Transverse colon (tissue), 4 donors: Measurements from ENCODE around the gene NR2C2AP. TPM values are rescaled to one million over a fixed set of nuclear protein-coding genes. Genes with fewer than 3 reads are reported as not detected.

ENCODE experiments used
- DNase-seq: peaks from one replicate; pipeline ENCODE4 v3.0.0-alpha.2; 2019
- H3K27ac ChIP-seq, 4 donors: fragments of 200-600 bp; sonication (generic); 2 replicates each; pipeline ENCODE4 v1.5.1; 2016 to 2018; ENCODE audit warnings: inconsistent platforms in 4 of 4
- H3K27me3 ChIP-seq: fragments of 200-600 bp; sonication (generic); 2 replicates; pipeline ENCODE4 v1.5.1; 2017; ENCODE audit warnings: inconsistent platforms
- H3K36me3 ChIP-seq, 4 donors: fragments of 200-600 bp; sonication (generic); 2 replicates each; pipeline ENCODE4 v1.5.1; 2017 to 2019; ENCODE audit warnings: inconsistent platforms in 4 of 4
- H3K4me1 ChIP-seq, 4 donors: fragments of 200-600 bp; sonication (generic); 2 replicates each; pipeline ENCODE4 v1.5.1; 2017 to 2020; ENCODE audit warnings: inconsistent platforms in 4 of 4
- H3K4me3 ChIP-seq, 4 donors: fragments of 200-600 bp; sonication (generic); 1 replicate in 1 of 4; 2 replicates in 3 of 4; pipeline versions ENCODE4 v1.5.1 to v1.6.1; 2017 to 2019; ENCODE audit warnings: inconsistent platforms in 4 of 4
- H3K9me3 ChIP-seq, 2 donors: fragments of 200-600 bp; sonication (generic); 2 replicates each; pipeline ENCODE4 v1.5.1; 2017 to 2019; ENCODE audit warnings: inconsistent platforms in 2 of 2
- CTCF ChIP-seq, 5 experiments: fragments of 200-600 bp in 3 of 5; fragments of 450-650 bp in 2 of 5; sonication (generic) in 3 of 5; IDR thresholded peaks; 1 replicate in 2 of 5; 2 replicates in 3 of 5; pipeline ENCODE4 v1.5.1; 2016 to 2017; ENCODE audit warnings: antibody characterized with exemption in 5 of 5, inconsistent platforms in 3 of 5, mild to moderate bottlenecking in 2 of 5, moderate library complexity in 1 of 5
- EP300 ChIP-seq: sonication (generic); formaldehyde crosslinking; IDR thresholded peaks from one replicate; pipeline ENCODE4 v1.6.1; 2017; ENCODE audit warnings: antibody characterized with exemption, low read depth
- POLR2A ChIP-seq: fragments of 450-650 bp; IDR thresholded peaks from one replicate; pipeline ENCODE4 v1.6.1; 2016; ENCODE audit warnings: antibody characterized with exemption, mild to moderate bottlenecking, moderate library complexity
- POLR2AphosphoS5 ChIP-seq, 3 donors: sonication (generic); formaldehyde crosslinking; IDR thresholded peaks; one replicate each; pipeline ENCODE4 v1.6.1; 2016; ENCODE audit warnings: antibody characterized with exemption in 3 of 3
- WGBS, 2 donors: methylation state at CpG; one replicate each; pipeline ENCODE4 v1.1.5; 2018; ENCODE audit warnings: low coverage in 1 of 2; 5-methylcytosine and 5-hydroxymethylcytosine counted together
- in situ Hi-C, 4 donors: fragments of 200-750 bp; cut with MboI; loops; one replicate each; pipeline versions ENCODE4 v1.15.0 to v1.15.1; 2017; ENCODE audit warnings: low sequenced_read_pairs in 3 of 4, low pct_ligation_motif_present in 1 of 4, low pct_unique_long_range_greater_than_20kb in 1 of 4
- intact Hi-C: fragments of 100-400 bp; cut with DNase I; formaldehyde crosslinking; loops from one replicate; pipeline ENCODE4 v1.15.1; 2023; ENCODE audit warnings: low total_unique reads
- total RNA-seq, 4 donors: library from RNA; depleted of rRNA; stranded (reverse); fragments of >200 nt; gene quantifications; one replicate each; pipeline ENCODE4 v1.1.0, GENCODE V29; 2016

Gene NR2C2AP
- total RNA-seq, 4 donors from 2014 or later: 2.2 to 12.3 (median 6.4) TPM

GRCh38 chr19:19209372-19209771, 6.2 kb upstream of the NR2C2AP start:
- no peak for DNase-seq
- Histone ChIP-seq H3K4me3 (no peak overlapping the region), H3K9me3 (no peaks in the 10 kb centered on the region), H3K27me3 (peaks cover 44% of the 10 kb centered on the region), H3K36me3 (no peaks in the 10 kb centered on the region), H3K4me1 (no peaks in the 10 kb centered on the region), H3K27ac (no peak overlapping the region)
- intact Hi-C loops: no loop called here
- in situ Hi-C loops: no loop called here
- TF ChIP-seq POLR2AphosphoS5 (IDR thresholded peaks at IDR 0.05) (no peak), CTCF (IDR thresholded peaks at IDR 0.05) (no peak), EP300 (no peak), POLR2A (no peak)
- WGBS, 2 donors: 54% methylated on average over 9 of the region's 9 CpGs; no CpG with 5 or more reads in 1 of the 2 donors

GRCh38 chr19:19207637-19208572, 4.7 kb upstream of the NR2C2AP start:
- Histone ChIP-seq H3K27ac (peak overlapping the region in 1 of 4 donors; percentile 44), H3K36me3 (no peaks in the 10 kb centered on the region), H3K4me3 (no peak overlapping the region), H3K27me3 (peaks cover 30% of the 10 kb centered on the region), H3K4me1 (peaks cover 0 to 1% (median 0%) of the 10 kb centered on the region in 4 donors), H3K9me3 (no peaks in the 10 kb centered on the region)
- intact Hi-C loops (no loop called here), in situ Hi-C loops (no loop called here)
- DNase-seq: no peak
- TF ChIP-seq POLR2A (no peak), EP300 (no peak), POLR2AphosphoS5 (IDR thresholded peaks at IDR 0.05) (no peak), CTCF (IDR thresholded peaks at IDR 0.05) (no peak)
- 42% methylated on average over 6 of the region's 8 CpGs; no CpG with 5 or more reads in 1 of the 2 donors for WGBS, 2 donors

- Histone ChIP-seq H3K27ac (peak overlapping the region in 1 of 4 donors; percentile 30), H3K27me3 (peaks cover 20% of the 10 kb centered on the region), H3K36me3 (no peaks in the 10 kb centered on the region), H3K4me3 (no peak overlapping the region), H3K9me3 (no peaks in the 10 kb centered on the region), H3K4me1 (peaks cover 5 to 9% (median 8%) of the 10 kb centered on the region in 4 donors)
- in situ Hi-C loops (no loop called here), intact Hi-C loops (no loop called here)
- 57 to 90% methylated on average over 2 to 5 of the region's 5 CpGs for WGBS, 2 donors
- no peak for TF ChIP-seq POLR2A
- no peak for DNase-seq
Observed at GRCh38 chr19:19206938-19207337, 3.7 kb upstream of the NR2C2AP start.

- intact Hi-C loops: no loop called here
- in situ Hi-C loops: no loop called here
- Histone ChIP-seq H3K27me3 (peaks cover 8% of the 10 kb centered on the region), H3K27ac (no peak overlapping the region), H3K9me3 (no peaks in the 10 kb centered on the region), H3K4me1 (peaks cover 5 to 9% (median 8%) of the 10 kb centered on the region in 4 donors), H3K36me3 (no peaks in the 10 kb centered on the region), H3K4me3 (no peak overlapping the region)
- DNase-seq: no peak
- WGBS, 2 donors: 17 to 50% methylated on average over 3 to 13 of the region's 14 CpGs
- TF ChIP-seq CTCF (IDR thresholded peaks at IDR 0.05): no peak
- TF ChIP-seq POLR2A: no peak
- TF ChIP-seq POLR2AphosphoS5 (IDR thresholded peaks at IDR 0.05): no peak
- TF ChIP-seq EP300: no peak
Observed at GRCh38 chr19:19205416-19206410, 2.5 kb upstream of the NR2C2AP start.
